Activated gamma-delta T cell treated with anti-CD3 and anti-CD28 coated beads, Interleukin-2, amount 50 U/mL, for 16 hours (primary cell): Measurements from ENCODE around the gene MRPL12.
"Not testable (repeated sequence)": the region's sequence is repeated elsewhere in the genome, so short reads cannot be mapped to it uniquely, and the experiment has no call there.

Source experiments
- DNase-seq: peaks from one replicate; pipeline ENCODE4 v3.0.0-alpha.2; 2020; ENCODE audit warnings: low read depth

Gene MRPL12

DNA sequence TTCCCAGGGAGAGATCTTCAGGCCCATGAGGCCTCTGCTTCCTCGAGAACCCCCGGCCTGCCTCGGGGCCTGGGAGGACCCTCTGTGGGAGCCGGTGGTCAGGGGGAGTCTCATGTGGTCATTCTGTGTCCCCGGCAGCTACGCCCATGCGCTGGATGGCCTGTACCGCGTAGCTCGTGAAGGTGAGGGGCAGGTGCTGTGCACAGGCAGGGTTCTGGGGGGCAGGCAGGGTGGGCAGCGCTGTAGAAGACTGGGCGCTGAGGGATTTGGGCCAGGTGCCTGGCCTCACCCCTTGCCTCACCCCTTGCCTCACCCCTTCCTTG is 13.5 kb downstream of the MRPL12 start:
- DNase-seq: no peak

DNA sequence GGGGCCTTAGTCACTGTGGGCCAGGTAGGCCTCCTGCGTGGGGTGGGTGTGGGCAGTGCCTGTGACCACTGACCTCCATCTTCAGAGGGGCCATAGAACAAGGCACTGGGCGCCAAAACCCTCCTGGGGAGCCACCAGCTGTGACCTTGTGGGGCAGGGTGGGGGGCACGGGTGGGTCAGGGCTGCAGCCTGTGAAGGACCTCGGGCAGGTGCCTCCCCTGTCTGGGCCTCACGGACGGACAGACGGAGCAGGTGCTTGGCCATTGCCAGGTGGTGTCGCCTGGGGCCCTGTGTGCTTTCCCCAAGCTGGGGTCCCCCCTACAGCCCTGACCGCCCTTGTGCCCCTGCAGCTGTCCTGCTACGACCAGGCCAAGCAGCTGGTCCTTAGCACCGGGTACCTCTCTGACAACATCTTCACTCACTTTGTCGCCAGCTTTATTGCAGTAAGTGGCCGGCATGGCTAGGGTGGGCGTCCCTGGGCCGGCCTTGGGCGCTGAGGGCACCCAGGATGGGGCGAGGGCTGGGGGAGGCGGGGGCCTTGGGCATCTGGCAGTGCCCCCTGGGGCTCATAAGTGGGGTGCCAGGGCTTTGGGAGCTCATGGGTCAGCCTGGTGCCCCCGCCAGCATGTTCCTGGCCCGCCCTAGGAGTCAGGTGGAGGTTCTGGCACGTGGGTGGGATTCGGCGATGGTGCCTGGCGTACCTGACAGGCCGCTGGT is 14.0 kb downstream of the MRPL12 start:
- DNase-seq: no peak

DNA sequence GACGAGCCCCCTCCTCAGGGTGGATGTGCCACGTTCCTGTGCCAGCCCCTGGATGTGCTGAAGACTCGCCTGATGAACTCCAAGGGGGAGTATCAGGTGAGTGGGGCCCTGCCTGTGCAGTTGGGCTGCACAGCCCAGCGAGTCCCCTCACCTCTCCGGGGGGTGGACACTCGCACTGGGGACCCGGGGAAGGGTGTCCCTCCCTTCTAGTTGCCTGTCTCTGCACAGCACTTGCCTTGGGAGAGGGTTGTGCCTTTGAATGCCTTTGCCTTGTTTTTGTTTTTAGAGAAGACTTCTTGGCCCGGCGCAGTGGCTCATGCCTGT is 14.6 kb downstream of the MRPL12 start:
- DNase-seq: no peak

DNA sequence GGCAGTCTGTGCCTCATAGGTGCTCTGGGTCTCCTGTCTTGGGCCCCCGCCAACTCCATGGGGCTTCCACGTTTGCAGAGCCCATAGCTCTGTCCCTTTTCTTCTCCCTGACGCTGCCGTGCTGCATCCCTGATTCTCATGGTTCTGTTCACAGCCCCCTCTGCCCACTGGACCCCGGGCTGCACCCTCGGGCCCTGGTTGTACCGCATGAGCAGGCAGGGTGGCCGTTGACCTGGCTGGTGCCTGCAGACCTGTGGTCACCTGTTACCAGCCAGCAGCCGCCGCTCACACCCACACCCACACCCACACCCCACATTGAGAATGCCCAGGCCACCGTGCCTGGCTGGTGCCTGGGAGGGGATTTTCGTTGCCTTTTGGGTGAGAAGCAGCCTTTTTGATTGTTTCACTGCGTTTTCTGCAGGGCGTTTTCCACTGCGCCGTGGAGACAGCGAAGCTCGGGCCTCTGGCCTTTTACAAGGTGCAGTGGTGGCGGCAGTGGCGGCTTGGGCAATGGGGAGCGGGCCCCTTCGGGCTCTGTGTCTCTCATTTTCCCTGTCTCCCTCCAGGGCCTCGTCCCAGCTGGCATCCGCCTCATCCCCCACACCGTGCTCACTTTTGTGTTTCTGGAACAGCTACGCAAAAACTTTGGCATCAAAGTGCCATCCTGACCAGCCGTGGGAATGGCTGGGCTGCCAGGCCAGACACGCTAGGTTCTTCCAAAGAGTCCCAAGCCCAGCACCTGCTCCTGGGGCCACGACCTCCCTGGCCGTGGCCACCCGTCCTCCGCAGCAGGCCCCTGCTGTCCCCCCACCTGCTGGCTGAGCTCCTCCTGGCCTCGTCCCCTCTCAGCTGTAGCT is 16.5 kb downstream of the MRPL12 start:
- DNase-seq: no peak

DNA sequence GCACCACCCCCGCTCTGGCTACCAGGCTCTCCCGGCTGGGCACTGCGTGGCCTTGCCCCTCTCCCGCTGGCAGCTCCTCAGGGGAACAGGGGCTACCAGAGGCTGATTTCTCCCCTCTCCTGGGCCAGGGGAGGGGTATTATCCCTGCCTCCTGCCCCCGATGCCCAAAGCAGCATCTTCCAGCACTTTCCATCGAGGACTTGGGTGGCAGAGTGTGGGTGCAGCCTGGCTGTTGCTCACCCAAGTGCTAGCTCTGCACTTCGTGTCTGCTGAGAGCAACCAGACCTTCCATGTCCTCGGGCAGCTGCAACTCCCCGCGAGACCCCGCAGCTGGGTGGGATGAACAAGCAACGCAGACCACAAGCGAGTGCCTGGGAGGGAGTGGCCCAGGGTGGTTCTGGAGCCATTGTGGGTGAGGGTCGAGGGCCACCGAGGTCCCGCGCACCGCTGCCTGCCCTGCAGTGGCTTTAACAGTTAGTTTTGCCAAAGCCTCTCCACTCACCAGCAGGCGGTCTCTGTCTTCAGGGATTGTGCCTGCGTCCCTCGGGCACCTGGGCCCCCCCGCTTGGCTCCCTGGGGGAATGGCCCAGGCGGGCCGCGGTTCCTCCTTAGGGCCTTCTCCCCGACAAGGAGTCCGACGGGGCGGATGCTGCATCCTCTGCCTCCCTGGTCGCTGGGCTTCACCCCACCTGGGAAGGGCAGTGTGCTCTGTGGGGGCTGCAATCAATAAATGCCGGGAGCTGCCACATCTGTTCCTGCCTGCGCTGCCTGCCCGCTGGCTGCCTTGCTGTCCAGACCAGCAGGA is 17.3 kb downstream of the MRPL12 start:
- DNase-seq: no peak

DNA sequence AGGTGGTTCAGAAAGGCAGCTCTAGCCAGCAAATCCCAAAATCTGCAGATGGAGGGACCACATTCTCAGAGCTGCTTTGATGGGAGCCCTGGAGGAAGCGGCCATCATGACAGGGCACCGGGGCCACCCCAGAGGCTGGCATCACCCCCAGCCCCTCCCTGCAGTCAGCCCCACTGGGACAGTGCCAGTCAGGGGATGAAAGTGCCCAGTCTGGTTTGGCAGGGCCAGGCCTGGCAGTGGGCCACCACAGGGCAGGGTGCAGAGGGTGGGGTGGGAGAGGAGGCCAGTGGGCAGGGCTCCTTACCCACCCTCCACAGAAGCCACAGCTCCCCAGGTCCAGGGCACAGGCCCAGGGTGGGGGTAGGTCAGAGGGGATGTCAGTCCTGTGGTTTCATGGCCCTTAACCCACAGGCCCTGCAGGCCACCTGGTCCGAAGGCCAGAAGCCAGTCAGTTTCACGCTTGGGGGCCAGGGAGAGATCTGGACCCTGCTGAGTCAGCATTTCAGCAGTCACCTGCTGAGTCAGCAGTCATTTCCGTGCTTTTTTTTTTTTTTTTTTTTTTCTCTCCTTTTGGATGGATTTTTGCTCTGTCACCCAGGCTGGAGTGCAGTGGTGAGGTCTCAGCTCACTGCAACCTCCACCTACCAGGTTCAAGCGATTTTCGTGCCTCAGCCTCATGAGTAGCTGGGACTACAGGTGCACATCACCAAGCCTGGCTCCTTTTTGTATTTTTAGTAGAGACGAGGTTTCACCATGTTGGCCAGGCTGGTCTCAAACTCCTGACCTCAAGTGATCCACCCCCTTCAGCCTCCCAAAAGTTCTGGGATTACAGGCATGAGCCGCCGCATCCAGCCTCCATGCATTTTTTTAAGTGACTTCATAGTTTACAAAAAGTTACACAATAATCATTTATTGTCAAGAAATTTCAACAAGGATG is 19.3 kb downstream of the MRPL12 start:
- DNase-seq: no peak

DNA sequence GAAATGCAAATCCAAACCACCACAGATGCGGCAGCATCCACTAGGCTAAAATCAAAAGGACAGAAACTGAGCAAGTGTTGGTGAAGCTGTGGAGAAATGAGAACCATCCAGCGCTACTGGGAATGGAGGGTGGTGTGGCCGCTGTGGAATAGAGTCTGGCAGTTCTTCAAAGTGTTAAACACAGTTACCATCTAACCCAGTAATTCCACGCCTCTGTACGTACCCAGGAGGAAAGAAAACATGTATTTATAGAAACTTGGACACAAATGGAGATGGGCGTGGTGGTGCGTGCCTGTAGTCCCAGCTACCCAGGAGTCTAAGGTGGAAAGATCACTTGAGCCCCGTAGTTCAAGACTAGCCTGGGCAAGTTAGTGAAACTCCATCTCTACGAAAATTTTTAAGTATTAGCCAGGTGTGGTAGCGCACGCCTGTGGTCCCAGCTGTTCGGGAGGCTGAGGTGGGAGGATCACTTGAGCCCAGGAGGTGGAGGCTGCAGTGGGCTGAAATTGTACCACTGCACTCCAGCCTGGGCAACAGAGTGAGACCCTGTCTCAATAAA is 20.6 kb downstream of the MRPL12 start:
- DNase-seq: no peak

DNA sequence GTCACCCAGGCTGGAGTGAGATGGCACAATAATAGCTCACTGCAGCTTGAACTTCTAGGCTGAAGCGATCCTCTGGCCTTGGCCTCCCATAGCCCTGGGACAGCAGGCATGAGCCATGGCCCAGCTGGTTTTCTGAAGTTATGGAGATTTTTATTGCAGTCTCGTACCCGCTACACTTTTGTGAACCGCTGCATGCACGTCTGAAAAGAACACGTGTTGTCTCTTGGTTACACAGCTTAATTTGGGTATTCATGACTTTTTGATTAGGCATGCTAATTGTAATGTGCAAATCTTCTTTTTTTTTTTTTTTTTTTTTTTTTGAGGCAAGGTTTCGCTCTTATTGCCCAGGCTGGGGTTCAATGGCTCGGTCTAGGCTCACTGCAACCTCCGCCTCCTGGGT is 22.3 kb downstream of the MRPL12 start:
- no peak for DNase-seq

DNA sequence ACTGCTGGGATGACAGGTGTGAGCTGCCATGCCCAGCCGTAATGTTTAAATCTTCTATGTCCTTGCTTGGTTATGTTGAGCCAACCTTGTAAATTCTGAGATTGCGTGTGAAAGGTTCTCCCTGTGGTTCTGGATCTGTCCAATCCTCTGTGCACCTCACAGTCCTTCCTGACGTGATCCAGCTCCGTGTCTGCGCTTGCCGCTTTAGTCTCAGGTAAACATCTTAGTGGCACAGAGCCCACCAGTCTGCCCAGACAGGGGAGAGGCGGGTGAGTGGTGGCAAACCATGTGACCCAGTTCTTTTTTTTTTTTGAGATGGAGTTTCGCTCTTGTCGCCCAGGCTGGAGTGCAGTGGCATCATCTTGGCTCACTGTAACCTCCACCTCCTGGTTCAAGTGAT is 22.8 kb downstream of the MRPL12 start:
- no peak for DNase-seq

DNA sequence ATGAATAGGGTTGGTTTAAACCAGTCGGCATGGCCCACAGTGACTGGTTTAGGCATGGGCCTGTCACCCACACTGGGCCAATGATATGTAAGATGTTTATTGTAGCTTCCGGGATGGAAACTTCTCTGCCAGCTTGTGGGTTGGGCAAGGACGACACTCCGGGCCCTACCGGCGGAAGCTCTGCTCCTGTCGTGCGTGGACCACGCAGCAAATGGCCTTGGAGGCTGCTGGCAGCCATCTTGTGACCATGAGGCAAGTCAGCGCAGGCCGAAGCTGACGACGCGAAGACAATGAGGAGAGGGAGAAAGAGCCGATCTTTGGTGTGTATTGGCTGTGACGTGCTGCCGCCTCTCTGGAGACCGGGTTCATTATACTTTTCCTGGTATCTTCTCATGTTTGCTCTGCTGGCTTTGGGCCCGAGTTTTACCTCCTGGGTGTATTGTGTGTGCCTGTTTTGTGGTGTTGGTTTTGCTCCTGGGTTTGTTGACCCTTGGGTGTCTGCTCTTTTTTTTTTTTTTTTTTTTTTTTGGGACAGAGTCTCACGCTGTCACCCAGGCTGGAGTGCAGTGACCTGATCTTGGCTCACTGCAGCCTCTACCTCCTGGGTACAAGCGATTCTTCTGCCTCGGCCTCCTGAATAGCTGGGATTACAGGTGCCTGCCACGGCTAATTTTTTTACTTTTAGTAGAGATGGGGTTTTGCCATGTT is 24.3 kb downstream of the MRPL12 start:
- no peak for DNase-seq

DNA sequence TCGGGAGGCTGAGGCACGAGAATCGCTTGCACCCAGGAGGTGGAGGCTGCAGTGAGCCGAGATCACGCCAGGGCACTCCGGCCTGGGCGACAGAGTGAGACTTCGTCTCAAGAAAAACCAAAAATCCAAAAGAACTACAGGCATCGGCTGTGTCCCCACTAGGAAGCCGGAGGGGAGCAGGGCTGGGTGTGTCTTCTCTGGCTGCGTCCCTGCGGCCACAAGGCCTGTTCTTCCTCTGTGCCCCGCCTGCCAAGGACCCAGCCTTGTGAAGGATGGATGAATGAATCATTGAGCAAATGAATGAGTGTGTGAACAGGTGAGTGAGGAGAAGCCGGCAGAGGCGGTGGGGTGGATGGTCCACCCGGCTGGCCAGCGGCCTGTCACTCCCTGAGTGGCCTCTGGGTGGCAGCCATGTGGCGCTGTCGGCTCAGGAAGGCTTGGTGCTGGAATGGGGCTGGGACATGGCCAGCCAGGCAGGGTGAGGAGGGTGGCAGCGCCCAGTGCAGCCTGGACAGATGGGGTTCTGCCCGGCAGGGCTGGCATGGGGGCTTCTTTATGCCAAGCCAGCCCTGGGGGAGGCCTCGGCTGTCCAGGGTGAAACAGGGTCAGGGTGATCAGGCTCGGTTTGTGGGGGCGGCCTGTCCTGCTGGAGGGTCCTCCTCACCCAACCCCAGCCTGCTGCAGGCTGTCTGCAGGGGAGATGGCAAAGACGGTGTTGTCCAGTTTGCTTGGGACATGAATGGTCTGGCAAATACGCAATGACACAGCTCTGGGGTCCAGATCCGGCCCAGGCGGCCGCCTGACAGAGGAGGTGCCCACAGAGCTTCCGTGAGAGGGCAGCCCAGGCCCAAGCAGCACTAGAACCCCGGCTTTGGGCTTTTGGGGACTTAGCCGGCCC is 30.6 kb downstream of the MRPL12 start:
- DNase-seq: peak; percentile 43

DNA sequence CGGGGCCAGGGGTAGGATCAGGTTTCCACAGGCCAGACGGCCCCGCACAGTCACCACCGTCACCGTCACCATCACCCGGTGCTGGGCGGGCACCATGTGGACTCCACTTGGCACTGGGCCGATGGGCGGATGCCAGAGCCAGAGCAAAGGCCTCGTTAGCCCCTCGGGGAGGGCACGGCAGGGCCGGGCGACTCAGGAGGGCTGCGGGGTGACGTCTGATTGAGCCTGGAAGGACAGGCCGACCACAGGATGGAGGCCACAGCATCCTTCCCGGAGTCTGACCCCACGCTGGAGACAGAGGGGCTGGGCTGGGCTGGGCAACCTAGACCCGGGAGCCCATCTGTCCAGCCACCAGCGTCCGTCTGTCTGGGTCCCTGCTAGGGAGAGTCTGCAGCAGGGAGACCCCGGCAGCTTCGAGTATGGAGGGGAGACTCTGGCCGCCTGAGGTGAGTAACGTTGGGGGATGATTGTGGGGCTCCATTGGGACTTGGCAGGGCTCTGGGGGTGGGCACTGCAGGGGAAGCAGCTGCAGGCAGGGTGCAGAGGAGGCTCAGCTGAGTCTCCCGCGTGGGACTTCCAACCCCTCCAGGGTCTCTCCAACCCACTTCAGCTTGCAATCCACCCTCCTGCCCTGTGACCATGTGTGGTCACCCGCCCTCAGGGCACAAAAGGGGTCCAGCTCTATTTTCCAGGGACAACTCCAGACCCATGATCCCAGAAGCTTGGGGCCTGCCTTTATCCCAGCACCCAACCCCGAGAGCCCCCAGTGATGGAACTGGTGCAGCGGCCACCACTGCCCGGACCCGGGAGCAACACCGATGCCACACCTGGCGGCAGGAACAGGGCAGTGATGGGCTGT is 31.5 kb downstream of the MRPL12 start:
- no peak for DNase-seq

DNA sequence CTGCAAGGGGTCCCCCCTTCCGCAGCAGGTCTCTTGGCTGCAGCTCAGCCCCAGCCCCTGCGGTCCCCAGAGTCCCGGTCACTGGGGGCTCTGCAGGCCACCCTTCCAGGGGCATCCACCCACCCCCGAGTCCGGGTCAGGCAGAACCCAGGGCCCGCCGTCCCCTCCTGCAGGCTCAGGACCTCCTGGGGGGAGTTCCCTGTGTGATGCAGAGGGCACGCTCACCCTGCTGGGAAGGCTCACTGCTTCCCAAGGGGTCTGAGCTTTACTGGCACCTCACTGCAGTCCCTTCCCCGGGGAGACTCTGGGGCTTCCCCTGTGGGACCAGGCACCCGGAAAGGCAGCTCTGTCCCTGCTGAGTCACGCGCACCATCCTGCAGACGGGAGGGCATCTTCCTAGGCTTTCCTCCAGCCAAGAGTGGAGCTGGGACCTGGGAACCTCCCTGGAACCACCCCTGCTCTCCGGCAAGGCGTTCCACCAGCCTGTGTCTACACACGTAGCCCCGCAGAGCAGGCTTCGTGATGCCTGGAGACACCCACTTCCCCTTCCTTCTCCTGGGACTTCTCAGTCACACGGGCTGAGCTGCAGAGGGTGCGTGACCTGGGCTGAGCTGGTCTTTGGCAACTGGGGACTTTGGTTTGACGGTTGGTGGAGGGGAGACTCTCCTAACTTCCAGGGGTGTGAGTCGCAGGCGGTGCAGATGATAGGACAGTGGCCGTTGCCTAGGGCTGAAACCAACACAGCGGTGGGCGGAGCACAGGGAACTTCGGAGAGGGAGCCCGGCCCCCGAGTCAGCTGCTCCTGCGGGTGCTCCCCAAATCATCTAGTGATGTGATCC is 32.3 kb downstream of the MRPL12 start:
- DNase-seq: no peak

DNA sequence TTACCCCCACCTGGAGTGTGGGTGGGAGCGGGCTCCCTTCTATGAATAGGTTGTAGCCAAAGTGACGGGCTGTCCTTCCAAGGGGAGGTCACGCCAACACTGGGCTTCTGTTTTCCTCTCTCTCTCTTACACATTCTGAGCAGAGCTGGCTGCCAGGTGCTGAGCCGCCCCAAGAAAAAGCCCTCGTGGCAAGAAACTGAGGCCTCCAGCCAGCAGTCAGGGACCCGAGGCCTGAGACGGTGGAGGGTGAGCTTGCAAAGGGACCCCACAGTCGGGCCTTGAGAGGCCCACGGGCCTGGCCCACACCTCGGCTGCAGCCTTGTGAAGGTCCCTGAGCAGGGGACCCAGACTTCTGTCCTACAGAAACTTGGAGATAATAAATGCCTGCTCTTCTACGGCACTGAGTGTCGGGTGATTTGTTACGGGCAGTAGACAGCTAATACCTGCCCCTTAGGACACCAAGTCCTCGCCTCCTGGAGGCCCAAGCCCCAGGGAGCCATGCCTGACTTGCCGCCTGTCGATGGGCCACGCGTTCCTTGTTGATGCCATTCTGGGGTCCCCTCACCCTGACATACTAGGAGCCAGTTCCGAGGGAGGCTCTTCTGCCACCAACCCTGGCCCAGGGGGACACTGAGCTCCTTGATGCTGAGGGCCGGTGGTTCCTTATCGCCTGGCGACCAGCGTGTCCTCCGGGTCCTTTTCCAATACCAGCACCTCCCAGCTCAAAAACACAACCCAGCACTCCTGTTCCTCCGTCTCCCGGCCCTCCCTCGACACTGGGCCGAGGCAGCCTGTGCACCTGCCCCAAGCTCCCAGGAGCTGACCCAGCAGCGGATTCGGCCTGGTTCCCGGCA is 35.0 kb downstream of the MRPL12 start:
- DNase-seq: no peak

DNA sequence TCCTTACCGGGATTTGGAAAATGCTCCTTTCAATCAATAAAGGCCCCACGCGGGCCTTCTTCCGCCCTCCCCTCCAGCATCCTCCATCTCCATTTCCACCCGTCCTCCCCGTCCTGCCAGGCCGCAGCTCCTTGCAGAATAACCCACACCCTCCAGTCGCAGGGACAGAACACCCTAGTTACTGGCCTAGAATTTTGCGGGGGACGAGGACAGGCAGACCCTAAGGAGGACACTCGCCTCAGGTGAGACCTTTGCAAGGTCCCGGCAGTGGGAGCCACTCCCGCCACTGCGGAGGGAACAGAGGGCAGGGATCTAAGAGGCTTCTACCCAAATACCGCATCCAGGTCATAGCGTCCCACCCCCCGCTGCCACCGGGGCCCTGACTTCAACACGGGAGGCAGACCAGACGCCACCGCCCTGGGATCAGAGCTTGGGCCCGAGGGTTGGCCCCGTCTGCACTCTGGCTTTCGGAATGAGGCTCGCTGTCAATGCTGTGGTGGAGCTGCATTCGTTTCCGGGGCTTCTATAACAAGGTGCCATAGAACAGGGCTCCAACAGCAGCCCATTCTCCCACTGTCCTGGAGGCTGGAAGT is 35.7 kb downstream of the MRPL12 start:
- DNase-seq: no peak

DNA sequence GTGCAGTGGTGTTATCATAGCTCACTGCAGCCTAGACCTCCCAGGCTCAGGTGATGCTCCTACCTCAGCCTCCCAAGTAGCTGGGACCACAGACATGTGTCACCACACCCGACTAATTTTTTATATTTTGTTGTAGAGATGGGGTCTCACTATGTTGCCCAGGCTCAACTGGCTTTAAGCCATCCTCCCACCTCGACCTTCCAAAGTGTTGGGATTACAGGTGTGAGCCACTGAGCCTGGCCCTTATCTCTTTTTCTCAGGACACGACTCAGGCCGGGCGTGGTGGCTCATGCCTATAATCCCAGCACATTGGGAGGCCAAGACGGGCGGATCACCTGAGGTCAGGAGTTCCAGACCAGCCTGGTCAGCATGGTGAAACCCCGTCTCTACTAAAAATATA is 36.4 kb downstream of the MRPL12 start:
- DNase-seq: not testable (repeated sequence)
